GM12873 (cell line): ENCODE data around the gene AGPAT4.

Experiments used
- TF ChIP-seq, protein P1 (sequence below): IDR thresholded peaks from 2 replicates; pipeline ENCODE4 v1.5.1; 2012; ENCODE audit warnings: low read depth, mild to moderate bottlenecking, moderate library complexity, low read length, control low read depth; ENCODE audit not compliant: insufficient read depth; ENCODE audit errors: missing control alignments

Gene AGPAT4

DNA sequence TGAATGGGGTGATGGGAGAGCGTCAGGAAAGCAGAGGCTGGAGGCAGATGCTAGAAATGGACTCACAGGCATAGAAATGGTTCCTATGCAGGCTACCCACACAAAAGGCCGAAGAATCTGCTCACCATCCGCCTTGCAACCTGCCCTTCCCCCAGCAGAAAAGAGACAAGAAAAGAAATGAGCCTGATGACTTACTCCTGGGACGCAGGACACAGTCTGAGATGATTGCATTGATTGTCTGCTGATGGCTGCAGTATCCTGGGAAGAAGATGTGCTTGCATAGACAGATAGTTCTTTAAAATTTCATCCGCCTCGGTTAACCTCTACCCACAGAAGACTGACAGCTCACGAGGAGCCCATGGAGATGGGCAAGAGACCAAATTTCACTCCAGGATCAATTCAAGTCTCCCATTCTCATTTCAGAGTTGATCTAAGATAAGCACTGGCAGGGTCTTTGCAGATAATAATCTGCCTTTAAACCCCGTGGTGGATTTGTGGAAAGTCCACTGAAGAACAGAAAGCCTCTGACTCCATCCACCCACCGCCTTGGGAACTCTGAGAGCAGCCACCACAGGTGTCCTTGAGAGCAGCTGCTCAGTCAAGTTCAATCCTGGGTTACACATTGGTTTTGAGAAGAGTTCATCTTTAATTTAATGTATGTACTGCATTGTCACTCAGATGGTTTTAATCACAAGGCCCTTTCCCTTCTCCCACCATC is 7.2 kb downstream of the AGPAT4 start:
- TF ChIP-seq, protein P1, sequence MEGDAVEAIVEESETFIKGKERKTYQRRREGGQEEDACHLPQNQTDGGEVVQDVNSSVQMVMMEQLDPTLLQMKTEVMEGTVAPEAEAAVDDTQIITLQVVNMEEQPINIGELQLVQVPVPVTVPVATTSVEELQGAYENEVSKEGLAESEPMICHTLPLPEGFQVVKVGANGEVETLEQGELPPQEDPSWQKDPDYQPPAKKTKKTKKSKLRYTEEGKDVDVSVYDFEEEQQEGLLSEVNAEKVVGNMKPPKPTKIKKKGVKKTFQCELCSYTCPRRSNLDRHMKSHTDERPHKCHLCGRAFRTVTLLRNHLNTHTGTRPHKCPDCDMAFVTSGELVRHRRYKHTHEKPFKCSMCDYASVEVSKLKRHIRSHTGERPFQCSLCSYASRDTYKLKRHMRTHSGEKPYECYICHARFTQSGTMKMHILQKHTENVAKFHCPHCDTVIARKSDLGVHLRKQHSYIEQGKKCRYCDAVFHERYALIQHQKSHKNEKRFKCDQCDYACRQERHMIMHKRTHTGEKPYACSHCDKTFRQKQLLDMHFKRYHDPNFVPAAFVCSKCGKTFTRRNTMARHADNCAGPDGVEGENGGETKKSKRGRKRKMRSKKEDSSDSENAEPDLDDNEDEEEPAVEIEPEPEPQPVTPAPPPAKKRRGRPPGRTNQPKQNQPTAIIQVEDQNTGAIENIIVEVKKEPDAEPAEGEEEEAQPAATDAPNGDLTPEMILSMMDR: no peak

DNA sequence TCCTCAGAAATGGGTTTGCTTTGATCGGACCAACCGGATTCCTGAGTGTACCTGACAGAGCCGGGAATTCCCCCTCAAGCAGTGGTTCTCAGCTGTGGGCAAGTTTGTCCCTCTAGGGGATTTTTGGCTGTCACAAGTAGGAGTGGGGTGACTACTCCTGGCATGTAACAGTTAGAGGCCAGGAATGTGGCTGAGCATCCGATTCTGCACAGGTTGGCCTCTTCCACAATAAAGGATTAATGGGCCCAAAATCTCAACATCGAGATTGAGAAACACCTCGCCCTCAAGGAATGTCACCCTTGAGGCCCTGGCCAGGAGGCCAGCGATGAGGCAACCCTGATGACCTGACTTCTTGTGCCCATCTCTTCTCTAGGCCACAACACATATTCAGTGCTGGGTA is 7.9 kb downstream of the AGPAT4 start:
- TF ChIP-seq, protein P1: no peak

DNA sequence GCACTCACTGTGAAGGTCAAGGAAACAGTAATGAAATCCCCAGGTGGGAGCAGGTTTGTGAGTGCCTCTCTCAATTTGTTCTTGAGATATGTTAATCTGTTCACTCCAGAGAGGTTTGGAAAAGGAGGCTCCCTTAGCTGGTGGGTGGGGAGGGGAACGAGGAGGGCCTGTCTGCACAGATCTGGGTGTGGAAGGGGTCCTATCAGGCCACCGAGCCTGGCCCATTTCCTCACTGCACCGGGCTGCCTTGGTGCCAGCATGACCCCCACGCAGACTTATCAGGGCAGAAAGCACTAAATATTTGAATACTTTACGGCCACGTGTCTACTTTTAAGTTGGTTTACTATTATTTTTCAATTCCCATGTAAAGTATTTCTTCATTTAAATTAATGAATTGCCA is 8.3 kb downstream of the AGPAT4 start:
- TF ChIP-seq, protein P1: no peak

DNA sequence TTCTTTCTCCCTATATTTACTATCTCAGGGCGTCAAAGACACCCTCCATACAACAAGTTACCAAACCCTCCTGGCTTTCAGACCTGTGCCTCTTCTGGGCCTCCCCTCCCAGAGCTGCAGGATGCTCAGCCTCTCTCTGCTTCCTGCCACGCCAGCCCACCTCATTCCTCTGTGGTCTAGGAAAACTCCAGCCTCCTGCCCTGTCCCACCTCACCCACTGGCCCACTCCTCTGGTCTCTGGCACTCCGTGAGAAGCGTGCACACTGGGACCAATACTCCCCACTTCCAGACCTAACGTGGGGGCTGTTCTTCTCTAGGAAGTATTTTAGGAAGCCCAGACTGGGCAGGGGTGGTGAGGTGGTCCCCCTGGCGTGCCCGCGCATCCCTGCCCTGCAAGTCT is 9.7 kb downstream of the AGPAT4 start:
- TF ChIP-seq, protein P1: no peak

DNA sequence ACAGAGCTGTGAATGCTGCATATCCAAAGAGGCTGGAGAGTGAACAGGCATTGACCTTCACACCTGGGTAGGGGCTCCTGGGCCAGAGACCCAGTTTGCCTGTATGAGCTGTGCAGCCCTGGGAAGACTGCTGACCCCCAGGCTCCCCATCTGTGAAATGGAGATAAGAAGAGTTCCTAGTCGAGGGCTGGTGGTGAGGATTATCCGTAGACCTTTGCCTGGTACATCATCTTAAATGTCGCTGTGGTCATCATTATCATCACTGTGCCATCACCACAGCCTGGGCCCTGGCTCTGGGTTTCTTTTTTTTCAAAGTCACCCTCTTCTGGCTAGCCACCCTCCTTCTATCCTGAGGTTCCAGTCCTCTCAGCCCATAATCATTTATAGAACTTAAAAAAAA is 12.0 kb downstream of the AGPAT4 start:
- TF ChIP-seq, protein P1: no peak

DNA sequence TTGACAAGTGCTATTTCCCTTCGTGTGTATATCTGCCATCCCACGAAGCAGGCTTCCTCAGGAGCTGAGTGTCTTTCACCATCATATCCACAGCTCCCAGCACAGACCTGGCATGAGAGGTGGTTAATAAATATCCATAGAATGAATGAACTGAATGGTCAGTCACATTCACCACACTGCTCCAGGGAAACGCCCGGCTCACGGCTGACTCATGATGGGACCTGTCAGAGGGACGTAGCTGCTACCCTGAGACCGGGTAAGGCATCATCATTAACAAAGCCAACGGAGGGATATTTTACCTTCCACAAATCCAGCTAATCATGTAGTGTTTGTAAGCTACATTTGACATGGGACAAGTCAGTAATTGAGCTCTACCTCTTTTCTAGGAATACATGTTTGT is 12.5 kb downstream of the AGPAT4 start:
- TF ChIP-seq, protein P1: no peak

DNA sequence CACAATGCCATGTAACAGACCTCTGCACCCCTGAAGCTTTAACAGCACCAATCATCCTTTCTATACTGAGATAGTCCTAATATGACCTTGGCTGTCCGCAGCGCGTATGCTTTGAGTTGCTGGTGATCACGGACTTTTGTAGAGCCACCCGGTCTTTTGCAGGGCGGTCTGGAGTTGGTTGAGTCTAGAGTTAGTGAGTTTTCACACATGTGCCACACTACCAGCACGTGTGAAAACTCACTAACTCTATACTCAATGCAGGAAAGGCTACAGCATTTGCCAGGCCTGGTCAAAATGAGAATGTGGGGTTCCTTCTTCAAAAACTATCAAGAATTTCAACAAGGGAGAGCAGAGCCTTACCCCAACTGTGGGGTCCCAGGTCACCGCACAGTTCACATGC is 14.6 kb downstream of the AGPAT4 start:
- TF ChIP-seq, protein P1: no peak
